ENCODE measurements around the gene ENPP4. TPM values are rescaled to one million over a fixed set of nuclear protein-coding genes. Genes with fewer than 3 reads are reported as not detected.

The ENPP4 gene
- total and polyA plus RNA-seq, 7 donors = 8.1 to 28.5 (median 19.1) TPM

- DNase-seq (no peak), ATAC-seq (peak in 1 of 4 donors; percentile 34)
- peaks cover 3% of the 10 kb centered on the region for H3K9me3 ChIP-seq
- H3K4me3 ChIP-seq = peak overlapping the region; percentile 17
- peaks cover 26% of the 10 kb centered on the region for H3K4me1 ChIP-seq
- H3K27ac ChIP-seq = peak overlapping the region; percentile 7
- peaks cover 0 to 4% of the 10 kb centered on the region in 2 donors for H3K36me3 ChIP-seq (ENCODE audit: insufficient read depth in 1 of 2, low read depth in 1 of 2)
- no peaks in the 10 kb centered on the region for H3K27me3 ChIP-seq (ENCODE audit: insufficient read depth in 3 of 3, low read length in 2 of 3)
- intact Hi-C loops (cut with DNase I) = no loop called here
- WGBS, 3 donors = 83 to 85% (median 84%) methylated on average over 3 of the region's 3 CpGs
- no peak for TF ChIP-seq CTCF (IDR thresholded peaks at IDR 0.05)
Observed at GRCh38 chr6:46102123-46102522, 27.7 kb upstream of the ENPP4 start.

GRCh38 chr6:46103441-46104115 is 26.2 kb upstream of the ENPP4 start:
- H3K4me3 ChIP-seq = peak overlapping the region; percentile 59
- peaks cover 23% of the 10 kb centered on the region for H3K4me1 ChIP-seq
- peaks cover 11% of the 10 kb centered on the region for H3K9me3 ChIP-seq
- peak in 2 of 4 donors; percentile 59 to 63 for ATAC-seq
- peaks cover 0 to 4% of the 10 kb centered on the region in 2 donors for H3K36me3 ChIP-seq (ENCODE audit: insufficient read depth in 1 of 2, low read depth in 1 of 2)
- TF ChIP-seq CTCF (IDR thresholded peaks at IDR 0.05) = peak; percentile 24
- DNase-seq = no peak
- H3K27ac ChIP-seq = peak overlapping the region; percentile 74
- H3K27me3 ChIP-seq (ENCODE audit: insufficient read depth in 3 of 3, low read length in 2 of 3) = no peaks in the 10 kb centered on the region
- intact Hi-C loops (cut with DNase I) = no loop called here

- TF ChIP-seq CTCF (IDR thresholded peaks at IDR 0.05) = no peak
- no peak for DNase-seq
- Histone ChIP-seq H3K9me3 (peaks cover 11% of the 10 kb centered on the region), H3K4me1 (peaks cover 16% of the 10 kb centered on the region), H3K27ac (peak overlapping the region; percentile 74), H3K4me3 (peak overlapping the region; percentile 59), H3K27me3 (ENCODE audit: insufficient read depth in 3 of 3, low read length in 2 of 3) (no peaks in the 10 kb centered on the region), H3K36me3 (ENCODE audit: insufficient read depth in 1 of 2, low read depth in 1 of 2) (peaks cover 0 to 4% of the 10 kb centered on the region in 2 donors)
- WGBS, 3 donors = 27 to 36% (median 28%) methylated on average over 3 of the region's 3 CpGs
- intact Hi-C loops (cut with DNase I) = no loop called here
- ATAC-seq = peak in 3 of 4 donors; percentile 47 to 59 (median 48)
Observed at GRCh38 chr6:46104209-46104608, 25.6 kb upstream of the ENPP4 start.

GRCh38 chr6:46105568-46105967 is 24.2 kb upstream of the ENPP4 start:
- intact Hi-C loops (cut with DNase I) = no loop called here
- Histone ChIP-seq H3K4me1 (peaks cover 16% of the 10 kb centered on the region), H3K36me3 (ENCODE audit: insufficient read depth in 1 of 2, low read depth in 1 of 2) (peaks cover 0 to 4% of the 10 kb centered on the region in 2 donors), H3K27me3 (ENCODE audit: insufficient read depth in 3 of 3, low read length in 2 of 3) (no peaks in the 10 kb centered on the region), H3K4me3 (peak overlapping the region; percentile 59), H3K9me3 (peaks cover 11% of the 10 kb centered on the region), H3K27ac (peak overlapping the region; percentile 74)
- WGBS, 3 donors = 18 to 53% (median 27%) methylated on average over 1 of the region's 1 CpG
- ATAC-seq (peak; percentile 81 to 92 (median 86)), DNase-seq (no peak)
- TF ChIP-seq CTCF (IDR thresholded peaks at IDR 0.05) = no peak

- Histone ChIP-seq H3K36me3 (ENCODE audit: insufficient read depth in 1 of 2, low read depth in 1 of 2) (no peaks in the 10 kb centered on the region), H3K27me3 (ENCODE audit: insufficient read depth in 3 of 3, low read length in 2 of 3) (no peaks in the 10 kb centered on the region), H3K4me1 (peaks cover 8% of the 10 kb centered on the region), H3K4me3 (no peak overlapping the region), H3K27ac (no peak overlapping the region), H3K9me3 (no peaks in the 10 kb centered on the region)
- no peak for ATAC-seq
- TF ChIP-seq CTCF (IDR thresholded peaks at IDR 0.05) = no peak
- 98 to 100% (median 100%) methylated on average over 1 of the region's 1 CpG for WGBS, 3 donors
- intact Hi-C loops (cut with DNase I) = no loop called here
- no peak for DNase-seq
Observed at GRCh38 chr6:46113370-46113769, 16.4 kb upstream of the ENPP4 start.

All from psoas muscle (tissue), 8 donors.